Adrenal gland (tissue), 12 donors: Measurements from ENCODE around the gene CPT1A. TPM values are rescaled to one million over a fixed set of nuclear protein-coding genes. Genes with fewer than 3 reads are reported as not detected.

Experiments used
- DNase-seq, 7 donors: peaks; one replicate each; pipeline ENCODE4 v3.0.0-alpha.2; 2019 to 2020
- H3K27ac ChIP-seq, 5 donors: fragments of 200-600 bp; sonication (generic) in 4 of 5; 1 replicate in 3 of 5; 2 replicates in 2 of 5; pipeline versions ENCODE4 v1.5.1 to v1.8.0; 2016 to 2020; ENCODE audit warnings: mild to moderate bottlenecking in 1 of 5
- H3K27me3 ChIP-seq: fragments of 200-600 bp; 2 replicates; pipeline ENCODE4 v1.8.0; 2021
- H3K36me3 ChIP-seq, 2 donors: fragments of 200-600 bp; replicated peaks in 1 of 2; 1 replicate in 1 of 2; 2 replicates in 1 of 2; pipeline versions ENCODE4 v1.5.1 to v1.8.0; 2018 to 2022
- H3K4me1 ChIP-seq, 2 donors: fragments of 200-600 bp; replicated peaks in 1 of 2; 1 replicate in 1 of 2; 2 replicates in 1 of 2; pipeline versions ENCODE4 v1.5.1 to v1.8.0; 2018 to 2021
- H3K4me3 ChIP-seq, 4 donors: fragments of 200-600 bp; sonication (generic) in 3 of 4; one replicate each; pipeline ENCODE4 v1.5.1; 2016 to 2018
- H3K9me3 ChIP-seq, 3 donors: fragments of 200-600 bp; sonication (generic) in 1 of 3; replicated peaks in 1 of 3; 1 replicate in 2 of 3; 2 replicates in 1 of 3; pipeline versions ENCODE4 v1.5.1 to v1.8.0; 2016 to 2021
- CTCF ChIP-seq, 6 experiments: fragments of 450-650 bp in 4 of 6; fragments of 200-600 bp in 2 of 6; sonication (generic) in 1 of 6; IDR thresholded peaks; 1 replicate in 5 of 6; 2 replicates in 1 of 6; pipeline versions ENCODE4 v1.5.1 to v1.8.0; 2016 to 2021; ENCODE audit warnings: antibody characterized with exemption in 6 of 6, mild to moderate bottlenecking in 2 of 6, moderate library complexity in 1 of 6
- POLR2A ChIP-seq, 2 donors: fragments of 450-650 bp; IDR thresholded peaks; one replicate each; pipeline ENCODE4 v1.6.1; 2017; ENCODE audit warnings: antibody characterized with exemption in 2 of 2, mild to moderate bottlenecking in 2 of 2, moderate library complexity in 1 of 2
- WGBS, 4 donors: extraction: QIAGEN DNeasy Blood & Tissue Kit in 2 of 4; methylation state at CpG; one replicate each; pipeline versions ENCODE4 v1.1.5 to v1.1.7; 2013 to 2017; 5-methylcytosine and 5-hydroxymethylcytosine counted together
- intact Hi-C, 2 donors: fragments of 100-400 bp; cut with DNase I; formaldehyde crosslinking; loops; one replicate each; pipeline versions ENCODE4 v1.14.1 to v1.15.0; 2022 to 2023
- polyA plus RNA-seq, 3 donors: library from polyadenylated mRNA; stranded (reverse); fragments of 200-250 nt in 2 of 3; fragments of 350-450 nt in 1 of 3; fragmentation: Illumina TruSeq in 1 of 3; extraction: RNeasy Lipid Tissue Mini Kit (QIAGEN cat#74804) in 1 of 3; gene quantifications; one replicate each; pipeline ENCODE4 v1.2.3, GENCODE V29; 2013 to 2014
- total RNA-seq, 9 donors: library from RNA; depleted of rRNA in 4 of 9; stranded (reverse); fragments of >200 nt in 4 of 9; fragments of 120-200 nt in 1 of 9; fragmentation: NEBNext Ultra II Directional in 1 of 9; extraction: Animal tissue kit (Norgen Biotek cat#: 25700) in 1 of 9; gene quantifications; one replicate each; pipeline versions ENCODE4 v1.1.0 to v1.2.4, GENCODE V29; 2013 to 2023
- donor health status: healthy with polysubstance abuse.
- donor health status: Bipolar disorder and iron deficiency.
- donor health status: DM: yes; HTN: yes; CAD: no.
- donor health status: DM: no; HTN: no; CAD: no.
- donor health status: DM: no; HTN: no; CAD: no.
- donor health status: DM: yes; HTN: yes; CAD: no.

Gene CPT1A
- total and polyA plus RNA-seq, 12 donors: 15.2 to 140 (median 66.0) TPM

GRCh38 chr11:68838572-68838964 lies 3.1 kb downstream of the CPT1A start:
- no peaks in the 10 kb centered on the region for H3K27me3 ChIP-seq
- 4 to 11% (median 6%) methylated on average over 7 to 8 of the region's 8 CpGs for WGBS, 4 donors
- H3K9me3 ChIP-seq: no peaks in the 10 kb centered on the region
- TF ChIP-seq POLR2A (IDR thresholded peaks at IDR 0.05) (no peak), CTCF (IDR thresholded peaks at IDR 0.05) (no peak)
- intact Hi-C loops: no loop called here
- peak overlapping the region; percentile 82 to 98 (median 96) for H3K27ac ChIP-seq
- DNase-seq: peak in 6 of 7 donors; percentile 45 to 77 (median 68)
- H3K4me1 ChIP-seq: peaks cover 53 to 64% of the 10 kb centered on the region in 2 donors
- H3K4me3 ChIP-seq: peak overlapping the region in 2 of 4 donors; percentile 16 to 95
- H3K36me3 ChIP-seq: no peaks in the 10 kb centered on the region

GRCh38 chr11:68837583-68838571 lies 3.8 kb downstream of the CPT1A start:
- Histone ChIP-seq H3K27me3 (no peaks in the 10 kb centered on the region), H3K9me3 (no peaks in the 10 kb centered on the region), H3K4me3 (peak overlapping the region in 1 of 4 donors; percentile 31), H3K36me3 (no peaks in the 10 kb centered on the region), H3K4me1 (peaks cover 53 to 67% of the 10 kb centered on the region in 2 donors), H3K27ac (peak overlapping the region; percentile 35 to 98 (median 96))
- no peak for TF ChIP-seq CTCF (IDR thresholded peaks at IDR 0.05)
- TF ChIP-seq POLR2A (IDR thresholded peaks at IDR 0.05): no peak
- intact Hi-C loops: no loop called here
- no peak for DNase-seq
- 60 to 69% (median 68%) methylated on average over 14 to 17 of the region's 17 CpGs for WGBS, 4 donors

- DNase-seq: no peak
- 54 to 69% (median 67%) methylated on average over 4 of the region's 4 CpGs for WGBS, 4 donors
- Histone ChIP-seq H3K4me1 (peaks cover 62 to 75% of the 10 kb centered on the region in 2 donors), H3K27ac (peak overlapping the region in 1 of 5 donors; percentile 45), H3K9me3 (no peaks in the 10 kb centered on the region), H3K4me3 (no peak overlapping the region), H3K36me3 (no peaks in the 10 kb centered on the region), H3K27me3 (no peaks in the 10 kb centered on the region)
- intact Hi-C loops: no loop called here
- no peak for TF ChIP-seq POLR2A (IDR thresholded peaks at IDR 0.05)
- no peak for TF ChIP-seq CTCF (IDR thresholded peaks at IDR 0.05)
These were observed 6.0 kb downstream of the CPT1A start for GRCh38 chr11:68835749-68836148.

- Histone ChIP-seq H3K4me1 (peaks cover 63 to 77% of the 10 kb centered on the region in 2 donors), H3K9me3 (no peaks in the 10 kb centered on the region), H3K27me3 (no peaks in the 10 kb centered on the region), H3K36me3 (peaks cover 0 to 2% of the 10 kb centered on the region in 2 donors), H3K27ac (peak overlapping the region in 1 of 5 donors; percentile 45), H3K4me3 (no peak overlapping the region)
- WGBS, 4 donors: 82 to 85% (median 83%) methylated on average over 5 of the region's 5 CpGs
- intact Hi-C loops: no loop called here
- no peak for TF ChIP-seq CTCF (IDR thresholded peaks at IDR 0.05)
- TF ChIP-seq POLR2A (IDR thresholded peaks at IDR 0.05): no peak
- no peak for DNase-seq
These were observed 6.4 kb downstream of the CPT1A start for GRCh38 chr11:68835328-68835727.
